GM21360 (cell line): ENCODE results near the gene RFNG.

ENCODE experiments used
- ATAC-seq: cut with Tn5 transposase; IDR thresholded peaks from one replicate; pipeline ENCODE4 v1.9.1; 2021; ENCODE audit warnings: mild to moderate bottlenecking, moderate library complexity; ENCODE audit not compliant: unreplicated experiment

The RFNG gene

GRCh38 chr17:82029990-82030469, 21.6 kb downstream of the RFNG start:
- ATAC-seq: no peak

- no peak for ATAC-seq
Measured at GRCh38 chr17:82029391-82029790, 22.2 kb downstream of the RFNG start.

- ATAC-seq: no peak
Measured at GRCh38 chr17:82028966-82029365, 22.6 kb downstream of the RFNG start.

- ATAC-seq: no peak
Measured at GRCh38 chr17:82028246-82028645, 23.4 kb downstream of the RFNG start.

- ATAC-seq: no peak
Measured at GRCh38 chr17:82025401-82026107, 26.1 kb downstream of the RFNG start.

GRCh38 chr17:82024859-82025258, 26.8 kb downstream of the RFNG start:
- ATAC-seq: no peak

- ATAC-seq: no peak
Measured at GRCh38 chr17:82023447-82024241, 28.0 kb downstream of the RFNG start.

GRCh38 chr17:82022981-82023446, 28.6 kb downstream of the RFNG start, which contains the start of gene LRRC45:
Gene LRRC45 (plus strand): TSS chr17:82023305. CDS start chr17:82023644, 339 bp downstream.
- peak; percentile 78 for ATAC-seq

- no peak for ATAC-seq
Measured at GRCh38 chr17:82022310-82022980, 29.2 kb downstream of the RFNG start, which contains the start of gene CENPX. Gene CENPX (minus strand): TSS chr17:82022878. CDS start chr17:82022861, 17 bp downstream.

- ATAC-seq: no peak
Measured at GRCh38 chr17:82021900-82022309, 29.7 kb downstream of the RFNG start.

GRCh38 chr17:82021107-82021899, 30.3 kb downstream of the RFNG start:
- no peak for ATAC-seq

- ATAC-seq: no peak
Measured at GRCh38 chr17:82020572-82021106, 31.0 kb downstream of the RFNG start.

GRCh38 chr17:82019690-82020571, 31.7 kb downstream of the RFNG start:
- ATAC-seq: no peak

GRCh38 chr17:82018989-82019689, 32.5 kb downstream of the RFNG start:
- ATAC-seq: no peak

- ATAC-seq: no peak
Measured at GRCh38 chr17:82018152-82018988, 33.2 kb downstream of the RFNG start.

- ATAC-seq: no peak
Measured at GRCh38 chr17:82017612-82018151, 33.9 kb downstream of the RFNG start.

- ATAC-seq: no peak
Measured at GRCh38 chr17:82016875-82017459, 34.6 kb downstream of the RFNG start.
